Large intestine (tissue), 3 donors: Measurements from ENCODE around the gene MAST4. TPM values are rescaled to one million over a fixed set of nuclear protein-coding genes. Genes with fewer than 3 reads are reported as not detected.
A peak's percentile ranks its signal among the peaks of the same experiment; 100 is the strongest.
"Not testable (repeated sequence)": the region's sequence is repeated elsewhere in the genome, so short reads cannot be mapped to it uniquely, and the experiment has no call there.

Experiments
- DNase-seq, 2 donors: peaks; one replicate each; pipeline versions ENCODE4 v3.0.0 to v3.0.0-alpha.2; 2013
- H3K27ac ChIP-seq: one replicate; pipeline ENCODE4 v1.5.1; 2013; ENCODE audit warnings: low read length
- H3K27me3 ChIP-seq: 2 replicates; pipeline ENCODE4 v1.6.1; 2013; ENCODE audit warnings: low read length; ENCODE audit not compliant: control insufficient read depth, insufficient read depth
- H3K36me3 ChIP-seq: 2 replicates; pipeline ENCODE4 v1.6.1; 2013; ENCODE audit warnings: low read length; ENCODE audit not compliant: control insufficient read depth, insufficient read depth
- H3K4me1 ChIP-seq: one replicate; pipeline ENCODE4 v1.6.1; 2013; ENCODE audit warnings: low read length; ENCODE audit not compliant: control insufficient read depth, insufficient read depth
- H3K4me3 ChIP-seq: one replicate; pipeline ENCODE4 v1.5.1; 2013; ENCODE audit warnings: low read length
- H3K9me3 ChIP-seq: one replicate; pipeline ENCODE4 v1.6.1; 2013; ENCODE audit warnings: mild to moderate bottlenecking, low read depth, low read length, moderate library complexity; ENCODE audit not compliant: control insufficient read depth
- WGBS: methylation state at CpG from one replicate; pipeline ENCODE4 v1.1.5; 2013; ENCODE audit warnings: low lambda C conversion rate; ENCODE audit not compliant: insufficient coverage; 5-methylcytosine and 5-hydroxymethylcytosine counted together
- polyA plus RNA-seq: library from polyadenylated mRNA; unstranded; fragments of 120-200 nt; gene quantifications from one replicate; pipeline ENCODE4 v1.2.1, GENCODE V29; 2013

The MAST4 gene
- polyA plus RNA-seq, 1 donor = 14.8 TPM

GRCh38 chr5:66739951-66740350 lies 143.8 kb downstream of the MAST4 start:
- Histone ChIP-seq H3K4me3 (no peak overlapping the region), H3K27ac (no peak overlapping the region), H3K9me3 (no peaks in the 10 kb centered on the region), H3K36me3 (no peaks in the 10 kb centered on the region), H3K27me3 (no peaks in the 10 kb centered on the region), H3K4me1 (no peaks in the 10 kb centered on the region)
- no CpG with 5 or more reads among the region's 3 CpGs for WGBS
- no peak for DNase-seq

- DNase-seq = no peak
- Histone ChIP-seq H3K4me3 (no peak overlapping the region), H3K36me3 (no peaks in the 10 kb centered on the region), H3K4me1 (no peaks in the 10 kb centered on the region), H3K27me3 (no peaks in the 10 kb centered on the region), H3K27ac (no peak overlapping the region), H3K9me3 (no peaks in the 10 kb centered on the region)
- no CpG with 5 or more reads among the region's 2 CpGs for WGBS
Observed at GRCh38 chr5:66741394-66741793, 145.2 kb downstream of the MAST4 start.

GRCh38 chr5:66742083-66742895 lies 146.1 kb downstream of the MAST4 start:
- no peaks in the 10 kb centered on the region for H3K9me3 ChIP-seq
- no peak overlapping the region for H3K4me3 ChIP-seq
- no CpG with 5 or more reads among the region's 15 CpGs for WGBS
- H3K4me1 ChIP-seq = no peaks in the 10 kb centered on the region
- H3K27ac ChIP-seq = no peak overlapping the region
- no peaks in the 10 kb centered on the region for H3K36me3 ChIP-seq
- DNase-seq = no peak
- H3K27me3 ChIP-seq = no peaks in the 10 kb centered on the region

GRCh38 chr5:66742896-66743247 lies 146.7 kb downstream of the MAST4 start:
- Histone ChIP-seq H3K4me3 (no peak overlapping the region), H3K36me3 (no peaks in the 10 kb centered on the region), H3K4me1 (no peaks in the 10 kb centered on the region), H3K27ac (no peak overlapping the region), H3K27me3 (no peaks in the 10 kb centered on the region), H3K9me3 (no peaks in the 10 kb centered on the region)
- DNase-seq = no peak
- WGBS = 79% methylated on average over 4 of the region's 5 CpGs

GRCh38 chr5:66743344-66743743 lies 147.2 kb downstream of the MAST4 start:
- Histone ChIP-seq H3K27ac (no peak overlapping the region), H3K36me3 (no peaks in the 10 kb centered on the region), H3K4me1 (no peaks in the 10 kb centered on the region), H3K4me3 (no peak overlapping the region), H3K27me3 (no peaks in the 10 kb centered on the region), H3K9me3 (no peaks in the 10 kb centered on the region)
- 100% methylated on average over 1 of the region's 6 CpGs for WGBS
- DNase-seq = no peak

- Histone ChIP-seq H3K4me1 (no peaks in the 10 kb centered on the region), H3K4me3 (no peak overlapping the region), H3K9me3 (no peaks in the 10 kb centered on the region), H3K27ac (no peak overlapping the region), H3K36me3 (no peaks in the 10 kb centered on the region), H3K27me3 (no peaks in the 10 kb centered on the region)
- 86% methylated on average over 2 of the region's 4 CpGs for WGBS
- no peak for DNase-seq
Observed at GRCh38 chr5:66744040-66744439, 147.8 kb downstream of the MAST4 start.

- WGBS = no CpG with 5 or more reads among the region's 5 CpGs
- no peak for DNase-seq
- no peaks in the 10 kb centered on the region for H3K36me3 ChIP-seq
- no peak overlapping the region for H3K27ac ChIP-seq
- H3K27me3 ChIP-seq = no peaks in the 10 kb centered on the region
- peaks cover 2% of the 10 kb centered on the region for H3K9me3 ChIP-seq
- no peaks in the 10 kb centered on the region for H3K4me1 ChIP-seq
- no peak overlapping the region for H3K4me3 ChIP-seq
Observed at GRCh38 chr5:66745297-66745696, 149.1 kb downstream of the MAST4 start.

- Histone ChIP-seq H3K36me3 (no peaks in the 10 kb centered on the region), H3K4me3 (no peak overlapping the region), H3K4me1 (no peaks in the 10 kb centered on the region), H3K9me3 (peaks cover 2% of the 10 kb centered on the region), H3K27ac (no peak overlapping the region), H3K27me3 (no peaks in the 10 kb centered on the region)
- no peak for DNase-seq
- WGBS = no CpG with 5 or more reads among the region's 5 CpGs
Observed at GRCh38 chr5:66747607-66748006, 151.4 kb downstream of the MAST4 start.

- H3K36me3 ChIP-seq, DNase-seq, H3K4me3 ChIP-seq, H3K9me3 ChIP-seq, H3K4me1 ChIP-seq, H3K27me3 ChIP-seq, H3K27ac ChIP-seq: not testable (repeated sequence)
- no CpG with 5 or more reads among the region's 2 CpGs for WGBS
Observed at GRCh38 chr5:66752668-66753067, 156.5 kb downstream of the MAST4 start.

- no peaks in the 10 kb centered on the region for H3K4me1 ChIP-seq
- no peak overlapping the region for H3K27ac ChIP-seq
- 52% methylated on average over 5 of the region's 5 CpGs for WGBS
- no peaks in the 10 kb centered on the region for H3K36me3 ChIP-seq
- H3K27me3 ChIP-seq = no peaks in the 10 kb centered on the region
- H3K4me3 ChIP-seq = no peak overlapping the region
- H3K9me3 ChIP-seq = no peaks in the 10 kb centered on the region
- DNase-seq = peak; percentile 16 to 36
Observed at GRCh38 chr5:66757219-66757833, 161.1 kb downstream of the MAST4 start.
